NCI-H2107 treated with DMSO at 0.1 percent for 48 hours (cell line): ENCODE data around the gene MPRIP.

Experiments used
- DNase-seq: peaks from one replicate; lab custom pipeline; 2025; ENCODE audit not compliant: unreplicated experiment; lab: John Stamatoyannopoulos, UW

MPRIP gene

DNA sequence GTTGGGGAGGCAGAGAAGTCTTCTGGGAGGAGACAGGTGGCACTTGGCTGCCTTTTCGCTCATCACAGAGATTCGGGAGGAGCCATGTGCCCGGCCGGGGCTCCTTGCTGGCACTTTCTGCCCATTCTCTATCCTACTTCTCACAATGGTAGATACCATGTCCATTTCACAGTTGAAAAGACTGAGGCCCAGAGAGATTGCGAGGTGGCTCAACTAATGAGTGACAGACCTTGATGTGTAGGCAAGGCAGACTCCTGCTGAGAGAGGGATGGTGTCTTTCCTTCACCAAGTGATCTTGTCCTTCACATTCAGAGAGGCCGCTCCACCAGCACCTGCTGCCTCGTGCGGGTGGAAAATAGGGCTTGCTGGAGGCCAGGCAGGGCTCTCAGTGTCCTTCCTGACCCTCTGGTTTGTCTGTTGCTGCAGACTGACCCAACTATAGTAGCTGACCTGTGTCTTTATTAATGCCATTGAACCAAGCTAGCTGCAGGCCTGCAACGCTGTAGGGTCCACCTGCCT lies 42.1 kb downstream of the MPRIP start:
- DNase-seq: no peak

DNA sequence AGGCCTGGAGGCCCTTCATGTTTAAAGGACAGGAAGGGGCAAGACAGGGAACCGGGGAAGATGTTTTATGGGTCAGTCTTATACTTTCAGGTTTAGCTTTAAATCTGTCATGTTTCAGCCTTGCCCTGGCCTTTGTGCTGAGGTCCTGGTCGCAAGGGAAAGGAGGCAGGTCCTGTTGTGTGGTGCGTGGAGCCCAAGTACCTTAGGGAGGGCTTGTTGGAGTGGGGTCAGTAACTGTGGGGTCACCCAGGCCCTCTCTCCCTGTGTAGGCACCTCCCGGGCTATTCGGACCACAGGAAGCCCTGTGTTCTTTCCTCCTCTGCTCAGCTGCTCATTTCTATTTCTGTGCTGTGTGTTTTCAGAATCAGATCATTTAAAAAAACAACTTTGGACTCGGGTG lies 42.7 kb downstream of the MPRIP start:
- no peak for DNase-seq

DNA sequence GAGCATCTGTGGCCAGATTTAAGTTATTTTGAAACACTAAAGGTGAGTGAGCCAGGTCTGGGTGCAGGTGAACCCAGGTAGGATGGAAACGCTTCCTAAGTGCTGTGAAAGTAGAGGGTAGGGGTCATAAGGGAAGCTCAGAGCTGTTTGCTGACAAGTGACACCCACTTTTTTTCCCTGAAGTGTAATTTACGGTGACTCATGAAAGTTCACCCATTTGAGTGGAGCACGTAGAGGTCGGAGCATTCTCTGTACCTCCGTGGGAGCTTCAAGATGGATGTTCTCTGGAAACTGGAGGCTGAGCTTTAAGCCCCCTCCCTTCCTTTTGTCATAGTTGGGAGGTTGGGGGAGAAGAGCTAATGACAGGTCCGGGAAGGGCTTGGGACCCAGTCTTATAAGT lies 44.3 kb downstream of the MPRIP start:
- no peak for DNase-seq

DNA sequence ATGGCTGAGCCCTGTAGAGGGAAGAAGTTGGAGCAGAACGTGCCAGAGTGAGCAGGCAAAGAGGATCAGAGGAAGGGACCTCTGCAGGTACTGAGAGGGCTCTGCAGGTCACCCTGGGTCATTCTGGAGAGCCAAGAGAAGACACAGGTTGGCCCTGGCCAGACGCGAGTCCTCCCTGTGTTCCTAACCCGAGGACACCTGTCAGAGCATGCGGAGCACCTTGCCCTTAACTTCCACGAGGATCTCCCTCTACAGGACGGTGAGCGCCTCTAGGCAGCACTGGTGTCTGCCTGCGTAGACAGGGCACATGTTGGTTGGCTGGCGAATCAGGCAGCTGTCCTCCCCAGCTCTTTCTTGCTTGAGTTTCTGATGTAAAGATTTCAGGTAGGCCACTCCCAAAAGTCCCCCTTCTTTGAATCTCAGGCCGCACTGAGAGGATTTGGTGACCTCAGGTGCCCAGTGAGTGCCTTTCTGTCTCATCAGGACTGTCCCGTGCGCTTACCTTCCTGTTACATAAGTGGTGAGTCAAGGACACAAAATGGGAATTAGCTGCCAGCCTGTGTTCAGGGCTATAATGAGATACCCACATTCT lies 45.3 kb downstream of the MPRIP start:
- DNase-seq: no peak

DNA sequence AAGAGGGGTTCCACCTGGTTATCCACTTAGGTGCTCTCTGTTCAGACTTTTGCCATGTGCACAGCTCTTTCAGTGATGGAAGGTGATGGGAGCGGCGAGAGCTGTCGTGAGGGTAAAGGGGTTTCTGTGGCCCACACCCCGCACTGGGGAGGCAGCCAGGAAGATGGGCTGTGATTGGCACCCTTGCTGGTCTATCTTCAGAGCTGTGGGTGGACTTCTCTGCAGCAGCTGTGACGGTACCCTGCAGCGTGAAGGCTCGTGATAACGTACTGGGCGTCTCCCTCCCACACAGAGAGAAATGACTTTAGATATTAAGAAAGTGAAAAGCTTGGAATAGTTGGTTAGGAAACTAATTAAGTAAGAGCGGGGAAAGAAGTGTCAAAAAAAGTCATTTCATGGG lies 45.8 kb downstream of the MPRIP start:
- DNase-seq: no peak

DNA sequence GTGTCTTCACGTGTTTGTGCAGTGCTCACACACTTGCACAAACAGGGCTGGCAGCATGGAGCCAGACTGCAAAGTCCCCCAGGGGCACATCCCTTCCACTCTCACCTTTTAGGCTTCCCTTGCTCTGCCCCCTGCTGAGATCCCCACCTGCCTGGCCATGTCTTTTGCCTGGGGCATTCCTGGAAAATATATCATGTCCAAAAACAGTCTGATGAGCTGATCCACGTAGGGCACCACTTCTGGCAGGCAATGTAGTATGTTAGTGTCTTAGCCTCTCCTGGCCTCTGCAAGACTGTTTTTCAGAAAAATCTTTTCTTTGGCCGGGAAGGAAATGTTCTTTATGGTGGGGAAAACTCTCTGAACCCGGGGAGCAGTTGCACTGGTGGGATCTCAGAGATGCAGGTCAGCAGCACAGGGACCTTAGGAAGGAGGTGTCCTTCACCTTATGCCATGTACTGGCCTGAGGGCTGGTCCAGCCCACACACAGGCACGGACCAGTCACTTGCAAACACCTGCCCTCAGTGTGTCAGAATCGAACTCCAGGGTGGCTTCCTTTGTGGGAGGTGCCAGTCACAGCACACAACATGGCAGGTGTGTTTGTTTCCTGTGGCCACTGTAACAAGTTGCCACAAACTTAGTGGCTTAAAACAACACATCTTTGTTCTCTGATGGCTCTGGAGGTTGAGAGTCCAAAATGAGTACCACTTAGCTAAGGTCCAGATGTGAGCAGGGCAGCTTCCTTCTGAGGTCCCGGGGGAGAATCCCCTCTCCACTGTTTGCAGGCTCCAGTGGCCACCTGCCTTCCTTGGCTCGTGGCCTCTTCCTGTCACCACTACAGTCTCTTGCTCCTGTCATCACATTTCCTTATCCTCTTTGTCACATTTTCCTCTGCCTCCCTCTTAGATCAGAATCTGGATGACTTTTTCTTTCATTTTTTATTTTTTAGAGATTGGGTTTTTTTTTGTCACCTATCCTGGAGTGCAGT lies 46.6 kb downstream of the MPRIP start:
- no peak for DNase-seq

DNA sequence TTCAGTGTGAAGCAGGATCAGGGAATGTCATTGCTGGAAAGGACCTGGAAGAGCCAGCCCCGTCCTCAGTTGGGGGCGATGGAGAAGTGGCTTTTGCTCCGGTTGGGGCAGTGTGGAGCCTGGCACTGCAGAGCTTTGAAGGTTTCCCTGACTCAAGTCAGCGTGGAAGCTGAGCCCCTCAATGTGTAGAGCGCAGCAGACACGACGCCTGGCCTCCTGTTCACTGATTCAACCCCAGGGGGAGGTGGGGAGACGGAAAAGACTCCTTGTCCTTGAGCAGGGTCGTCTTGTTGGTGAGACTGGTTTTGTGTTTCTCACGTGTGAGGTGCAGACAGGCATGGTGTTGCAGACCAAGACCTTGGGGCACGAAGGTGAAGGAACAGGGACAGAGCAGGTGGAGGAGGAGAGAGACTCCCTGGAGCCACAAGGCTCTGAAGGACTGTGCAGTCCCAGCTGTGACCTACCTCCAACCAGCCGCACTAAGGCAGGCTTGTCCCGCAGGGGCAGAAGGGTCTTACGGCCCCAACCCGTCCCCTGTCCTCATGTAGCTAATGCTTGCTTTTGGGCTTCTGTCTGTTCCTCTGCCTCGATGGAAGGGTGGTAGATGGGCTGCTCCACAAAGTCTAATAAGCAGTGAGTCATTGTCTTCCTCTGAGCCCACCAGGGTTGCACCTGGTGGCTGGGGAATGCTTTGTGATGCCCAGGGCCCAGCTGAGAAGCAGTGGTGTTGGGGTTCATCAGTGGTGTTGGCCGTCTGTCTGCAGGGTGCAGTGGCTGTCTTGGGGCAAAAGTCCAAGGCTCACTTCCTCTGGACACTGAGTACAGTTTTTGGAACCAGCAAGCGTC lies 47.8 kb downstream of the MPRIP start:
- no peak for DNase-seq

DNA sequence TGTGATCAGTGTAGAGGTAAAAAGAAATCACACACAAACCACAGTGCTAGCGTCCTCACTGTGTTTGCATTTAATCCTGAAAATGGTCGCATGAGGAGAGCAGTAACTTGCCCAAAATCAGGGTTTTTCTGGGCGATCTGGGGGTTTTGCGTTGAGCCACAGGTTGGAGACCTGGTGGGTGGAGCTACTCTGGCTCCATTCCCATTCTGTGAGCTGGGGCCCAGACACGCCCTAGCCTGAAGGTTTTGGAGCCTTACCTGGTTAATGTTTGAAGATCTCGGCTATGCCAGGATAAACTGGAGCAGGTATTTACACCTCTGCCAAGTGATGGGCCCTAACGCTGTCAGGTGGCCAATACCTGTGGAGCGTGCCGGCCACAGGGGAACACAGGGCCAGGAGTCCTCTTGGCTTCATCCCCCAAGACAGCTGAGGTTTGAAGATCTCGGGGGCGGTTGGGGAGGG lies 48.4 kb downstream of the MPRIP start:
- DNase-seq: no peak

DNA sequence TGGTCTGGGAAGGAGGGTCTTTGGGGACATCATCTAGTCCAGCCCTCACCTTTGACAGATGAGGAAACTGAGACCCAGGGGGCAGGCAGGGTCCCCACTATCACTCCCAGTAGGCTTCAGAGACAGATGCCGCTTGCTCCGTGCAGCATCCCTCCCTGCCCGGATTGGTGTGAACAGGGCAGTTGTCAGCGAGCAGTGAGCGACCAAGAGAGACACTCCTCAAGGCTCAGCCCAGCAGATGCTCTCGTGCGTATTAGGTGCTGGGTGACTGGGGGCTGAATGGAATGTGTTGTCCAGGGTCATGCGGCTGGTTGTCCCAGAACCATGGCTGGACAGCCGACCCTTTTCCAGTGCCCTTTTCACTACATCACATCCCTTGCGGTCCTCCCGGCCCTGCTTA lies 49.0 kb downstream of the MPRIP start:
- no peak for DNase-seq

DNA sequence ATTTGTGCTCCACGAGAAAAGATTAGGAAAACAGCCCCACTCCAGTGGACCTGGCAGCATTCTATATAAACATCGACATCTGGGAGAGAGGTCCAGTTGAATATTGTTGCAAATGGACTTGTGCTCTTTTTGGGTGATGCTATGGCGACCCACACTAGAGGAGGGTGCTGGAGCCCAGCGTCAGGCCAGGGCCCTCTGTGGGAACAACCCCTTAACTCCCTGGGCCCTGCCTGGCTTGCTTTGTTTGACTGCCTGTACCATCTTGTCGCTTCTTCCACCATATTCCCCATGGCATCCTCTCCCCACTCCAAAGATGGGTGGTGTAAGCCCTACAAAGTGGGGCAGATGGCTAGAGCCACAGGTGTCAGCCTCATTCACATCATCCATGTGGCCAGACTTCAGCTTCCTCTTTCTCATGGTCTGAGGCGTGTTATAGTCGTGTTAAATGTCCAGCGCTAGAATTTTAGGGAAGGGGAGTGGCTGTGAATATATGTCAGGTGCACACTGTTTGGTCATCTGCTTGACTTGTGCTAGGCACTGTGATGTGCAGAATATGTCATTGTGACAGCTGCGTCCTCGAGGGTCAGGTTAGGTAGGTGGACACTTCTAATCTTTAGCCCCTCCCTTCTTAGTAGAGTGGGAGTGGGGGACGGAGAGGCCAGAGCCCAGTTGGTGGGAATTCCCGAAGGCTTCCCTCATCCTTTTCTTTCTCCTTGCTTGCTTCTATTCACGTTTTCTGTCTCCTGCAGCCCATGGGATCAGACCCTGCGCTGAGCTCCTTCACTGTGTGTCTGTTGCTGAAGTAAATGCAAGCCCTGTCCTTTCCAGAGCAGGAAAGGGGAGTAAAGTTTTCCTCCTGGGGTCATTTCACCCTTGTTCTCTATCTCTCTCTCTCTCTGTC lies 49.8 kb downstream of the MPRIP start:
- no peak for DNase-seq

DNA sequence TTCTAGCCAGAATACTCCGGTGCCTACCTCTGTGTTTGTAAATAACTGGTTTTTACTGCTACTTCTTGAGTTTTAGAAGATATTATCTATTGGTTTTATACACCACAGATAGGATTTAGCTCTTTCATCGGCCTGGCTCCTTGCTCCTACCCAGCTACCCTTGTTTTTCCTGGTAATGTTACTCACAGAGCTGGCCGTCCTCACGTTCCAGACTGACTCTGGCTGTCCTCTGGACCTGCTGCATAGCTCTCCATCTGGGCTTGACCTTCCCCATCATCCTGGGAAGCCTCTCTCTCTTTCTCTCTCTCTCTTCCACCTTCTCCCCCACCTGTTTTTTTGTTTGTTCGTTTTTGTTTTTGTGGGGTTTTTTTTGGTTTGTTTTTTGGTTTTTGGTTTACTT lies 51.5 kb downstream of the MPRIP start:
- DNase-seq: no peak

DNA sequence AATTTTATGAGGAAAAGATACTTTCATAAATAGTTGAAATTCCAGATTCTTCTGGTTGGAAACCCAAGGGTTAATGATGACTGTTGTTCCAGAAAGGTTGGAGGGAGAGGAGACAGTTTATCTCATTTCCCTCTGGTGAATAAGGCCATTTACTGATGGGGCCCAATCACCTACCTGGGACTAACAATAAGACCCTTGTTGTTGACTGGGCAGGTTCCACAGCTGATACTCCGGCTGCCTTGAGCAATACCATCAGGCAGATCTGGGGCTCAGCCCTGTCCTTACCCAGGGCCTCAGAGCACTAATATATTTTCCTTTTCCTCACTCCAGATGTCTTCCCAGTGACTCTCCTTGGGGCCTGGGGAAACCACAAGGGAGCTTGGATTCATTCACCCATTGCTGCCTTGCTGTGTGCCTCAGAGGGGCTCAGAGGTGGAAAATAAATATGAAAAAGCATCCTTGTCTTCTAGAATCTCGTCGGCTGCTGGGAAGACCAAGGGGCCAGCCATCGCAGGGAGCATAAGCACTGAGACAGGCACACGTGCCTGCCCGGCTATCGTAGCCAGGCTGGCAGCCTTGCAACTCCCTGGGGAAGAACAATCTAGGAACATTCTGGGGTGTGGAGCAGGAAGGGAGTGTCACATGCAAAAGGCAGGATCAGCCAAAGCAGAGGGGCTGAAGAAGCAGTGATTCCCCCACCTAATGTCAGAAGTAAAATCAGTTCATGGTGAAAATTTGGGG lies 54.4 kb downstream of the MPRIP start:
- no peak for DNase-seq

DNA sequence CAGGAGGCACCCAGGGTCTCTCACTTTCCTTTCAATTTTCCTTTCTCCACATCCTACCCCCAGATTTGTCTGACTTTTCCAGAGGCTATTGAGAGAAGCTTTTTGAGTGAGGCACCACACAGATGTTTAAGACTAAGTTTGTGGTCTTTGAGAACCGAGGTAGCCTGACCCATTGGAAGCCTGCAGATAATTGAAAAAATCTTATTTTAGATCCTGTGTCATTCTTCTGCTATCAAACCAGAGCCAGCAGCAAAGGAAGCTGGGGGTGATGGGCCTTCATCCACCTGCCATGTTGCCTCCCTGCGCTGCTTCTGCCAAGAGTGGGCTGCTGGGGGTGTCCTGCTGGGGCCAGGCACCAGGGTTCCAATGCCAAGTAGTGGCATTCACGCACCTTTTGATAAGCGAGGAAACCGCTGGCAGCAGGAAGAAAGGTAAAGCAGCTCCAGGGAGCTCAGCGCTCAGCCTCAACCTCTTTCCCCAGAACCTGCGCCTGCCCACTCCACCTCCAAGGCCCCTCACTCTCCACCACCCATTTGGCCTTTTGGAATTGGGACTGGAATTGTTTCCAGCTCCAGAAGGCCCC lies 55.6 kb downstream of the MPRIP start:
- DNase-seq: no peak

DNA sequence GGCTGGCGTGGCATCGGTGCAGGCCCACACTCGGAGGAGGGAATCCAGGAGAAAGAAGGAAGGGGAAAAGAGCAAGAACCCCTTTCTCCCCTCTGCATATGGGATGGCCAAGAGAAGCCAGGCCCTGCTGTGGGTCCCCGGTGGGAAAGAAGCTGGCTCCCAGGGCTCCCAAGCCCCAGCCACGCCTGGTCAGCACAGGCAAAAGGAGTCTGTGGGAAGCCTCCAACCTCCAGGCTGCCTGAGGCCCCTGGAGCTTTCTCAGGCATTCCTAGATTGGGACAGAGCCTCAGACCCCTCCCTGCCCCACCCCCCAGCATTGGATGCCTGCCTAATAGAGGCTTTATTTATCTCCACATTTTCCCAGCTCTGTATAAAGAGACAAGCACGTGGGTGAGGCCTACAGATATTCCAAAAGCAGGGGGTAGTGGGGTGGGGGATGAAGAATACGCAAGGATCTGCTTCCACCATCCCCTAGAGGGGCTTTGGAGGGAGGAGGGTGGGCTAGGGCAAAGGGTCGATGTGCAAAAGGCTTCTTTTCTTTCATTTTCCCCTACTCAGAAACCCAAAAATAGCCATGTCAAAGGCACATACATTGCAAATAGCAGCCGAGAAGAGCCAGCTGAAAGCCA lies 56.4 kb downstream of the MPRIP start:
- DNase-seq: no peak

DNA sequence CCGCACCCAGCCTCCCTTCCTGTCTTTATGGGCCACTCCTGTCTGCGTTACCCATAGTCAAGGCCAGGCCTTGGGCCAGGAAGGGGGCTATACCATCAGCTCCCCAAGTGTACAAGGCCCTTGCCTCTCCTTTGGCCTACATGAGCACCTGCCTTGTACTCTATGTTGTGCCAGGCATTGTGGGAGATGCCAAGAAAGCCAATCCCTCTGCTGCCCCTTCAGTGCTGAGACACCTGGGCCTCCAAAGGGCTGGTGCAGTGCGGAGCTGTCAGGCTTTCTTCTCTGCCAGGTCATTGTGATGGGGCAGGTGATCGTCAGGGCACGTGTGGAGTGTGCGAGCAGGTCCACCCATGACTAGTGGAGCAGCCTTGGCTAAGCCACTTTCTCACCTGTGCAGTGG lies 59.9 kb downstream of the MPRIP start:
- no peak for DNase-seq

DNA sequence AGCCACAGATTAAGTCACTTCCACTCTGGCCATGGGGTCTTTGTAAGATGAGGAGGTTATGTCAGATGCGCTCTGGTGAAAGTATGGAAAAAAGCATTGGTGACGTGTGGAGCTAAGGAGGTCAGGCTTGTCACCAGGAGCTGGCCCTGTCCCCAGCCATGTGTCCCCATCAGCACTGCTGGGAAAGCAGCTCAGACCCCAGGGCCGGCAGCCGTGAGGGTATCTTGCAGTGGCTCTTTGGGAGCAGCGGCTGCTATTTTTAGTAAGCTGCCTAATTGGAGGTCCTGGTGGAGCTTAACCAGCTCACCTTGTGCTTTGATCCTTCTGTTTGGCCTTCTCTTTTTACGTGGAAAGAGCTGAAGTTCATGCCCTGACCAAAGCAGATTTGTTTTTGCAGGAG lies 60.9 kb downstream of the MPRIP start:
- DNase-seq: no peak

DNA sequence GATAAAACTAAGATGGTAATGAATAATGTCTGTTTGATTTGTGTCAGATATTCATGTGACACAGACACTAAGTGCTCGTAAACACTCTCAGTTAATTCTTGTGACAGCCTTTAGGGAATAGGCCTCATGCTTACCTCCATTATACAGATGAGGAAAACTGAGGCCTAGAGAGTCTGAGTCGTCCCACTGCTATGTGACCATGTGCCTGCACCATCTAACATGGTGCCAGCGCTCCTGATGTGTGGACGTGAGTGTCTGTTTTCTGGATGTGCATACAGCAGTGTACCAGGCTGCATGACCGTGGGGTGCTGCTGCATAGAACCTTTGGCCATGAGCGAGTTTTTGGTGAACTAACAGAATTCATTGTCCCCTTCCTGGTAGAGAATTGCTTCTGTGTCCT lies 61.8 kb downstream of the MPRIP start:
- no peak for DNase-seq

DNA sequence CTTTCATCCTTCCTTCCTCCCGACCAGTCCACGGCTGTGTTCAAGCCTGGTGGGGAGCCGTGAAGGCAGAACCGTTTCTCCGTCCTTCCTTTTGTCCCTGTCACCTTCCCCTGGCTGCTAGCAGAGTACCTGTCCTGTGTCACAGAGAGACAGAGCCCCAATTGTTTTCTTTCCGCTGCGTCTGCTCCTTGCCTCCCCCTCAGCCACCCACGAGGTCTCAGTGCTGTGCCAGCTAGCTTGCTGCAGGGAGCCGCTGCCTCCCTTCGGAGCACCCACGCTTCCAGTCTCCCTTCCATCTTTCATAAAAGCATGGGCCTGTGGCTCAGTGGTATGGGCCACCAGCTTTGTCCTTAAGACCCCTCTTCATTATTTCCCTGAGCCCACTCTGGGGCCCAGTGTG lies 62.2 kb downstream of the MPRIP start:
- DNase-seq: no peak

DNA sequence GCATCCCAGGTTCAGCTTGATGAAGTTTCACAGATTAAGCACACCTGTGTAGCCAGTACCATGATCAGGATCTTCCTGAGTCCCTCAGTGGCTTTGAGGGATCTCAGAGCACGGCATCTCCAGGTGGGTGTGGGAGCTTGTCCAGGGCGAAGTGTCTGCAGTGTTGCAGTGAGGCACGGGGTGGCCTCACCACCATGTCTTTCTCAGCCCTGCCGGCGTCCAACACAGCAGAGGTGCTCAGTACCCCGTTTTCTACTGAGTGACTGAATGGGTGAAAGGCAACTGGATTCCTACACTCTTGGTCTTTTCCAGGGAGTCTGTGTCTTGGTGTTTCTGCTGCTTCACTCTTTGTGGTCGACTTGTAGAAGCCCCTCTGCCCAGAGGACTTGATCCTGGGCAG lies 63.7 kb downstream of the MPRIP start:
- no peak for DNase-seq
